Measurements from ENCODE around the gene FLVCR1.
"Not testable (repeated sequence)": the region's sequence is repeated elsewhere in the genome, so short reads cannot be mapped to it uniquely, and the experiment has no call there.

The FLVCR1 gene

GRCh38 chr1:212903664-212904063, 45.6 kb downstream of the FLVCR1 start:
- Histone ChIP-seq H3K9me3 (ENCODE audit: low read length) (no peaks in the 10 kb centered on the region), H3K27me3 (ENCODE audit: control insufficient read depth in 1 of 2, insufficient read depth in 2 of 2, low read length in 2 of 2) (no peaks in the 10 kb centered on the region), H3K9ac (ENCODE audit: low read length) (no peak overlapping the region), H3K36me3 (ENCODE audit: insufficient read depth, low read length) (no peaks in the 10 kb centered on the region), H3K27ac (ENCODE audit: low read depth, low read length) (no peak overlapping the region), H3K4me1 (ENCODE audit: insufficient read depth, low read length) (no peaks in the 10 kb centered on the region), H3K4me3 (ENCODE audit: low read depth in 1 of 2, low read length in 2 of 2) (no peak overlapping the region)

DNA sequence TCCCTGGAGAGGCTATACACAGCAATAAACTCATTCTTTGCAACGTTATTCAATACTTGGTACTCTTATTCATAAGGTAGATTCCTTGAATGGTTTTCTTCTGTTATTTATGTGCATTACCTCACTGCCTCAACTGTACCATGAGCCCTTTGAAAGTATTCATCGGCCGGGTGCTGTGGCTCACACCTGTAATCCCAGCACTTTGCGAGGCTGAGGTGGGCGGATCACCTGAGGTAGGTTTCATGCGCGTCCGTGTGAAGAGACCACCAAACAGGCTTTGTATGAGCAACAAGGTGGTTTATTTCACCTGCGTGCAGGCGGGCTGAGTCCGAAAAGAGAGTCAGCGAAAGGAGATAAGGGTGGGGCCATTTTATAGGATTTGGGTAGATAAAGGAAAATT, 50.0 kb downstream of the FLVCR1 start:
- not testable (repeated sequence) for H3K9me3 ChIP-seq (ENCODE audit: low read length); H3K4me3 ChIP-seq (ENCODE audit: low read depth in 1 of 2, low read length in 2 of 2); H3K27me3 ChIP-seq (ENCODE audit: control insufficient read depth in 1 of 2, insufficient read depth in 2 of 2, low read length in 2 of 2); H3K36me3 ChIP-seq (ENCODE audit: insufficient read depth, low read length); H3K9ac ChIP-seq (ENCODE audit: low read length); H3K4me1 ChIP-seq (ENCODE audit: insufficient read depth, low read length); H3K27ac ChIP-seq (ENCODE audit: low read depth, low read length)

GRCh38 chr1:212908971-212909370, 50.9 kb downstream of the FLVCR1 start:
- no peak overlapping the region for H3K27ac ChIP-seq (ENCODE audit: low read depth, low read length)
- H3K36me3 ChIP-seq (ENCODE audit: insufficient read depth, low read length), result no peaks in the 10 kb centered on the region
- H3K4me1 ChIP-seq (ENCODE audit: insufficient read depth, low read length), result no peaks in the 10 kb centered on the region
- no peak overlapping the region for H3K9ac ChIP-seq (ENCODE audit: low read length)
- H3K9me3 ChIP-seq (ENCODE audit: low read length), result no peaks in the 10 kb centered on the region
- no peak overlapping the region for H3K4me3 ChIP-seq (ENCODE audit: low read depth in 1 of 2, low read length in 2 of 2)
- no peaks in the 10 kb centered on the region for H3K27me3 ChIP-seq (ENCODE audit: control insufficient read depth in 1 of 2, insufficient read depth in 2 of 2, low read length in 2 of 2)

GRCh38 chr1:212909652-212910063, 51.6 kb downstream of the FLVCR1 start:
- Histone ChIP-seq H3K4me3 (ENCODE audit: low read depth in 1 of 2, low read length in 2 of 2) (no peak overlapping the region), H3K4me1 (ENCODE audit: insufficient read depth, low read length) (no peaks in the 10 kb centered on the region), H3K9ac (ENCODE audit: low read length) (no peak overlapping the region), H3K9me3 (ENCODE audit: low read length) (no peaks in the 10 kb centered on the region), H3K27me3 (ENCODE audit: control insufficient read depth in 1 of 2, insufficient read depth in 2 of 2, low read length in 2 of 2) (no peaks in the 10 kb centered on the region), H3K36me3 (ENCODE audit: insufficient read depth, low read length) (no peaks in the 10 kb centered on the region), H3K27ac (ENCODE audit: low read depth, low read length) (no peak overlapping the region)

DNA sequence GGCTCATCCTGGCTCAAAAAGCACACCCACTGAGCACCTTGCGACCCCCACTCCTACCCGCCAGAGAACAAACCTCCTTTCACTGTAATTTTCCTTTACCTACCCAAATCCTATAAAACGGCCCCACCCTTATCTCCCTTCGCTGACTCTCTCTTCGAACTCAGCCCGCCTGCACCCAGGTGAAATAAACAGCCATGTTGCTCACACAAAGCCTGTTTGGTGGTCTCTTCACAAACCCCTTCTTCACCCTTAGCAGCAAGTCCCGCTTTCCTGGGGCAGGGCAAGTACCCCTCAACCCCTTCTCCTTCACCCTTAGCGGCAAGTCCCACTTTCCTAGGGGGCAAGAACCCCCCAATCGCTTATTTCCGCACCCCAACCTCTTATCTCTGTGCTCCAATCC, 52.1 kb downstream of the FLVCR1 start:
- H3K4me1 ChIP-seq (ENCODE audit: insufficient read depth, low read length); H3K27me3 ChIP-seq (ENCODE audit: control insufficient read depth in 1 of 2, insufficient read depth in 2 of 2, low read length in 2 of 2); H3K9me3 ChIP-seq (ENCODE audit: low read length); H3K4me3 ChIP-seq (ENCODE audit: low read depth in 1 of 2, low read length in 2 of 2); H3K9ac ChIP-seq (ENCODE audit: low read length); H3K27ac ChIP-seq (ENCODE audit: low read depth, low read length); H3K36me3 ChIP-seq (ENCODE audit: insufficient read depth, low read length): not testable (repeated sequence)

DNA sequence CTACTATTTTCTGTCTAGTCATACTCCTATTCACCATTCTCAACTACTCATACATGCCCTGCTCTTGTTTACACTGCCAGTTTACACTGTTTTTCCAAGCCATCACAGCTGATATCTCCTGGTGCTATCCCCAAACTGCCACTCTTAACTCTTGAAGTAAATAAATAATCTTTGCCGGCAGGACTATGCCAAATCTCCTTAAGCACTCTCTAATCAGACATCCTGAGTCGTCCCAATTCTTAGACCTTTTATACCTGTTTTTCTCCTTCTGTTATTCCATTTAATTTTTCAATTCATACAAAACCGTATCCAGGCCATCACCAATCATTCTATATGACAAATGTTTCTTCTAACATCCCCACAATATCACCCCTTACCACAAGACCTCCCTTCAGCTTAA, 55.6 kb downstream of the FLVCR1 start:
- not testable (repeated sequence) for H3K27me3 ChIP-seq (ENCODE audit: control insufficient read depth in 1 of 2, insufficient read depth in 2 of 2, low read length in 2 of 2); H3K36me3 ChIP-seq (ENCODE audit: insufficient read depth, low read length); H3K9ac ChIP-seq (ENCODE audit: low read length)

DNA sequence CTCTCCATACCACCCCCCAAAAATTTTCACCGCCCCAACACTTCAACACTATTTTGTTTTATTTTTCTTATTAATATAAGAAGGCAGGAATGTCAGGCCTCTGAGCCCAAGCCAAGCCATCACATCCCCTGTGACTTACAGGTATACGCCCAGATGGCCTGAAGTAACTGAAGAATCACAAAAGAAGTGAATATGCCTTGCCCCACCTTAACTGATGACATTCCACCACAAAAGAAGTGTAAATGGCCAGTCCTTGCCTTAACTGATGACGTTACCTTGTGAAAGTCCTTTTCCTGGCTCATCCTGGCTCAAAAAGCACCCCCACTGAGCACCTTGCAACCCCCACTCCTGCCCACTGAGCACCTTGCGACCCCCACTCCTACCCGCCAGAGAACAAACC, 56.0 kb downstream of the FLVCR1 start:
- H3K4me1 ChIP-seq (ENCODE audit: insufficient read depth, low read length); H3K4me3 ChIP-seq (ENCODE audit: low read depth in 1 of 2, low read length in 2 of 2); H3K27me3 ChIP-seq (ENCODE audit: control insufficient read depth in 1 of 2, insufficient read depth in 2 of 2, low read length in 2 of 2); H3K9me3 ChIP-seq (ENCODE audit: low read length); H3K36me3 ChIP-seq (ENCODE audit: insufficient read depth, low read length); H3K27ac ChIP-seq (ENCODE audit: low read depth, low read length); H3K9ac ChIP-seq (ENCODE audit: low read length): not testable (repeated sequence)

More for the DNA sequence above, 55.6 kb downstream of the FLVCR1 start:
- H3K9me3 ChIP-seq (ENCODE audit: low read length); H3K4me3 ChIP-seq (ENCODE audit: low read depth in 1 of 2, low read length in 2 of 2); H3K4me1 ChIP-seq (ENCODE audit: insufficient read depth, low read length); H3K27ac ChIP-seq (ENCODE audit: low read depth, low read length): not testable (repeated sequence)

GRCh38 chr1:212914789-212915188, 56.7 kb downstream of the FLVCR1 start:
- H3K27me3 ChIP-seq (ENCODE audit: control insufficient read depth in 1 of 2, insufficient read depth in 2 of 2, low read length in 2 of 2), result no peaks in the 10 kb centered on the region
- peaks cover 3% of the 10 kb centered on the region for H3K4me1 ChIP-seq (ENCODE audit: insufficient read depth, low read length)
- H3K9me3 ChIP-seq (ENCODE audit: low read length), result no peaks in the 10 kb centered on the region
- H3K27ac ChIP-seq (ENCODE audit: low read depth, low read length), result no peak overlapping the region
- no peaks in the 10 kb centered on the region for H3K36me3 ChIP-seq (ENCODE audit: insufficient read depth, low read length)
- H3K9ac ChIP-seq (ENCODE audit: low read length), result no peak overlapping the region
- no peak overlapping the region for H3K4me3 ChIP-seq (ENCODE audit: low read depth in 1 of 2, low read length in 2 of 2)

GRCh38 chr1:212915245-212916091, 57.4 kb downstream of the FLVCR1 start:
- H3K27me3 ChIP-seq (ENCODE audit: control insufficient read depth in 1 of 2, insufficient read depth in 2 of 2, low read length in 2 of 2), result no peaks in the 10 kb centered on the region
- peaks cover 3% of the 10 kb centered on the region for H3K4me1 ChIP-seq (ENCODE audit: insufficient read depth, low read length)
- H3K36me3 ChIP-seq (ENCODE audit: insufficient read depth, low read length), result no peaks in the 10 kb centered on the region
- H3K9ac ChIP-seq (ENCODE audit: low read length), result no peak overlapping the region
- no peaks in the 10 kb centered on the region for H3K9me3 ChIP-seq (ENCODE audit: low read length)
- no peak overlapping the region for H3K27ac ChIP-seq (ENCODE audit: low read depth, low read length)
- no peak overlapping the region for H3K4me3 ChIP-seq (ENCODE audit: low read depth in 1 of 2, low read length in 2 of 2)

DNA sequence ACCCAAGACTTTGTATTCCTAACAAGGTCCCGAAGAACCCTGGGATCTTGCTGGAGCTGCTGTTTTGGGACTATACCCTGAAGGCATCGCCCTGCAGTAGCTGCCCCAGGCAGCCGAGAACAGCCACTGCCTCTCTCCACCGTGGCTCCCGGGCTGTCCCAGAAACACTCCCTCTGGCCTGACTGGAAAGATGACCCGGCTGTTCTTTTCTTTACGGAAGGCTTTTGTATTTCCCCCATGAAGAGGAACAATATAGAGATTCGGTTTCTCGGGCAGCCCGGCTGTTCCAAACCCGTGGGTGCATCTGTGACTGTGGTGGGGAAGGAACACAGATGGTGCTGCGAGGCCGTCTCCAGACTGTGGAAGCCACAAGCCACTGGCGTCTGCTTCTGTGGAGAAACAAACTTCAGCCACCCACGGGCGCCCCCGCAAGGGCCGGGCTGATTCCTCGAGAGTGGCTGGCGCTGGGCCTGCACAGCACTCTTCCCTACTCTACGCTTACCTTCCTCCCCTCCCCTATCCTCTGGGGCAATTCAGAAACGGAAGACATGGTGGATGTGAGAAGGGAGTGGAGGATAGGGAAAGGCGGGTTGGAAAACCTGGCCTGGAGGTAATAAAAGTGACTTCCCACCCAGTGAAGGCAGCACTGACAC, 58.5 kb downstream of the FLVCR1 start:
- H3K27me3 ChIP-seq (ENCODE audit: control insufficient read depth in 1 of 2, insufficient read depth in 2 of 2, low read length in 2 of 2), result no peaks in the 10 kb centered on the region
- H3K4me3 ChIP-seq (ENCODE audit: low read depth in 1 of 2, low read length in 2 of 2), result no peak overlapping the region
- no peak overlapping the region for H3K9ac ChIP-seq (ENCODE audit: low read length)
- no peaks in the 10 kb centered on the region for H3K9me3 ChIP-seq (ENCODE audit: low read length)
- no peak overlapping the region for H3K27ac ChIP-seq (ENCODE audit: low read depth, low read length)
- peaks cover 3% of the 10 kb centered on the region for H3K4me1 ChIP-seq (ENCODE audit: insufficient read depth, low read length)
- H3K36me3 ChIP-seq (ENCODE audit: insufficient read depth, low read length), result no peaks in the 10 kb centered on the region

DNA sequence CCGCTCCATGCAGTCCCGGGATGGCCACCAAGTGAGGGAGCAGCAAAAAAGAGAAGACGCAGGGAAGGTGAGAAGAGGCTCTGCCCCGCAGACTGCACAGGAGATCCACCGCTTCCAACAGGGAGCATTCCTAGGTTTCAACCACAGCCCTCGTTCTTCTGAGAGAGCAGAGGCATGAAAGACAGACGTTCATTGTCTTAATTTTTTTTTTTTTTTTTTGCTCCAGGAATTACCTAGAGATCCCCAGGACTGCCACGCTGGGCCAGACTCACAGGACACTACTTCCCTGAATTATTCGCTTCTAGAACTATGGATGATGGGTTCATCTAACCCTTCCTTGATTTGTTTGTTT, 59.0 kb downstream of the FLVCR1 start:
- no peaks in the 10 kb centered on the region for H3K9me3 ChIP-seq (ENCODE audit: low read length)
- H3K27ac ChIP-seq (ENCODE audit: low read depth, low read length), result no peak overlapping the region
- H3K27me3 ChIP-seq (ENCODE audit: control insufficient read depth in 1 of 2, insufficient read depth in 2 of 2, low read length in 2 of 2), result no peaks in the 10 kb centered on the region
- H3K36me3 ChIP-seq (ENCODE audit: insufficient read depth, low read length), result no peaks in the 10 kb centered on the region
- no peak overlapping the region for H3K9ac ChIP-seq (ENCODE audit: low read length)
- H3K4me1 ChIP-seq (ENCODE audit: insufficient read depth, low read length), result peaks cover 3% of the 10 kb centered on the region
- no peak overlapping the region for H3K4me3 ChIP-seq (ENCODE audit: low read depth in 1 of 2, low read length in 2 of 2)

DNA sequence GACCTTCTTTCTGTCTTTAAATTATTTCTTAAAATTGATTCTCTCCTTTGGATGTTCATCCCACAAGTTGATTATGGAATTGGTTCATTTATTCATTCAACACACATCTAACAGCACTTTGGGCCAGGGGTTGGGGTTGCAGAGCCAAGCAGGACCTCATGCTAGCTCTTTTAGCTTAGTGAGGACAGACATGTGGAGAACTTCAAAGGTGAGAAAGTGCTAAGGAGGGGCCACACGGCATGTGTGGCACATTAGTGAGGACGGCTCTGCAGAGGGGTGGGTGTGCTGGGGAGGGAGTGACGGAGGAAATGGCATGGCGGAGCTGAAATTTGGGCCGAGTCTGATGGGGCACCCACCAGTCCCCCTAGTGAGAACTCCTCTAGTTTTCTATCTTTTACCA, 59.8 kb downstream of the FLVCR1 start:
- Histone ChIP-seq H3K4me1 (ENCODE audit: insufficient read depth, low read length) (peaks cover 3% of the 10 kb centered on the region), H3K9ac (ENCODE audit: low read length) (no peak overlapping the region)

More for the DNA sequence above, 59.8 kb downstream of the FLVCR1 start:
- Histone ChIP-seq H3K4me3 (ENCODE audit: low read depth in 1 of 2, low read length in 2 of 2) (no peak overlapping the region), H3K9me3 (ENCODE audit: low read length) (no peaks in the 10 kb centered on the region), H3K36me3 (ENCODE audit: insufficient read depth, low read length) (no peaks in the 10 kb centered on the region), H3K27ac (ENCODE audit: low read depth, low read length) (no peak overlapping the region), H3K27me3 (ENCODE audit: control insufficient read depth in 1 of 2, insufficient read depth in 2 of 2, low read length in 2 of 2) (no peaks in the 10 kb centered on the region)

Measured in muscle layer of colon (tissue), 2 donors.